Dendritic cell treated with granulocyte-macrophage colony-stimulating factor and Interleukin-4, amounts not matched to agents 40 ng/mL and 50 ng/mL, for 4 days (primary cell): ENCODE results near the gene OR10H1.
"Not testable (repeated sequence)": the region's sequence is repeated elsewhere in the genome, so short reads cannot be mapped to it uniquely, and the experiment has no call there.

ENCODE experiments used
- H3K27ac Mint-ChIP-seq: one replicate; pipeline ENCODE4 v1.8.0; 2022; ENCODE audit warnings: mild to moderate bottlenecking, mixed read lengths
- H3K27me3 Mint-ChIP-seq: one replicate; pipeline ENCODE4 v1.8.0; 2022; ENCODE audit warnings: mild to moderate bottlenecking, mixed read lengths
- H3K36me3 Mint-ChIP-seq: one replicate; pipeline ENCODE4 v1.8.0; 2022; ENCODE audit warnings: low read depth, mixed read lengths
- H3K4me1 Mint-ChIP-seq: one replicate; pipeline ENCODE4 v1.8.0; 2022; ENCODE audit warnings: low read depth, mixed read lengths
- H3K4me3 Mint-ChIP-seq: one replicate; pipeline ENCODE4 v1.8.0; 2022; ENCODE audit warnings: mild to moderate bottlenecking, moderate library complexity, mixed read lengths
- H3K9me3 Mint-ChIP-seq: one replicate; pipeline ENCODE4 v1.8.0; 2022; ENCODE audit warnings: mixed read lengths
- intact Hi-C: fragments of 100-400 bp; cut with micrococcal nuclease; formaldehyde crosslinking; loops from one replicate; pipeline ENCODE4 v1.15.0; 2022

OR10H1 gene

GRCh38 chr19:15837221-15837731, 21.8 kb upstream of the OR10H1 start:
- H3K36me3 Mint-ChIP-seq = no peaks in the 10 kb centered on the region
- H3K4me1 Mint-ChIP-seq = peaks cover 23% of the 10 kb centered on the region
- no peaks in the 10 kb centered on the region for H3K27me3 Mint-ChIP-seq
- peak overlapping the region; percentile 94 for H3K27ac Mint-ChIP-seq
- intact Hi-C loops = no loop called here
- H3K9me3 Mint-ChIP-seq = no peaks in the 10 kb centered on the region
- H3K4me3 Mint-ChIP-seq = peak overlapping the region; percentile 82

GRCh38 chr19:15836330-15837220, 21.1 kb upstream of the OR10H1 start:
- H3K4me3 Mint-ChIP-seq = peak overlapping the region; percentile 82
- peaks cover 23% of the 10 kb centered on the region for H3K4me1 Mint-ChIP-seq
- no peaks in the 10 kb centered on the region for H3K27me3 Mint-ChIP-seq
- intact Hi-C loops = no loop called here
- H3K9me3 Mint-ChIP-seq = no peaks in the 10 kb centered on the region
- H3K36me3 Mint-ChIP-seq = no peaks in the 10 kb centered on the region
- H3K27ac Mint-ChIP-seq = peak overlapping the region; percentile 94

- H3K36me3 Mint-ChIP-seq, H3K9me3 Mint-ChIP-seq, intact Hi-C loops, H3K27me3 Mint-ChIP-seq: not testable (repeated sequence)
- Mint-ChIP-seq H3K4me3 (peak overlapping the region; percentile 82), H3K27ac (peak overlapping the region; percentile 94), H3K4me1 (peaks cover 23% of the 10 kb centered on the region)
Observed at GRCh38 chr19:15835565-15836329, 20.3 kb upstream of the OR10H1 start.

DNA sequence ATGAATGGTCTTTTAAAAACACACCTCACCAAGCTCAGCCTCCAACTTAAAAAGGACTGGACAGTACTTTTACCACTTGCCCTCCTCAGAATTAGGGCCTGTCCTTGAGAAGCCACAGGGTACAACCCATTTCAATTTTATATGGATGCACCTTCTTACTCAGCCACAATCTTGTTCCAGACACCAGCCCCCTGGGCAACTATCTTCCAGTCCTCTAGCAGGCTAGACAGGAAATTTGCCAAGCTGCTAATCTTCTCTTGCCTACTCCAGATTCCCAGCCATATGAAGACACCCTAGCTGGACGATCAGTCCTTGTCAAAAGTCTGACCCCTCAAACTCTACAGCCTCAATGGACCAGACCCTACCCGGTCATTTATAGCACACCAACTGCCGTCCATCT, 18.8 kb upstream of the OR10H1 start:
- H3K36me3 Mint-ChIP-seq, H3K4me3 Mint-ChIP-seq, intact Hi-C loops, H3K27ac Mint-ChIP-seq, H3K9me3 Mint-ChIP-seq, H3K27me3 Mint-ChIP-seq: not testable (repeated sequence)
- peaks cover 23% of the 10 kb centered on the region for H3K4me1 Mint-ChIP-seq

DNA sequence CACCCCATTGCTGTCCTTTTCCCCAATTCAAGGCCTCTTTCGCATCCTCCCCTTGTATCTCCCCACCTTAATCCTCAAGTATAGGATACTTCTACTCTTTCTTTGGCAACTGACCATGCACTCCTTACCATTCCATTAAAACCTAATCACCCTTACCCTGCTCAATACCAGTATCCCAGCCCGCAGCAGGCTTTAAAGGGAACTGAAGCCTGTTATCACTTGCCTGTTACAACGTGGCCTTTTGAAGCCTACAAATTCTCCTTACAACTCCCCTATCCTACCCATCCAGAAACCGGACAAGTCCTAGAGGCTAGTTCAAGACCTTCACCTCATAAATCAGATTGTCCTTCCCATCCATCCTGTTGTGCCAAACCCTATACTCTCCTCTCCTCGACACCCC, 16.2 kb upstream of the OR10H1 start:
- no peaks in the 10 kb centered on the region for H3K9me3 Mint-ChIP-seq
- H3K27me3 Mint-ChIP-seq = peaks cover 3% of the 10 kb centered on the region
- H3K4me1 Mint-ChIP-seq = peaks cover 15% of the 10 kb centered on the region
- intact Hi-C loops = no loop called here
- H3K4me3 Mint-ChIP-seq = no peak overlapping the region
- H3K36me3 Mint-ChIP-seq = no peaks in the 10 kb centered on the region
- H3K27ac Mint-ChIP-seq = no peak overlapping the region

DNA sequence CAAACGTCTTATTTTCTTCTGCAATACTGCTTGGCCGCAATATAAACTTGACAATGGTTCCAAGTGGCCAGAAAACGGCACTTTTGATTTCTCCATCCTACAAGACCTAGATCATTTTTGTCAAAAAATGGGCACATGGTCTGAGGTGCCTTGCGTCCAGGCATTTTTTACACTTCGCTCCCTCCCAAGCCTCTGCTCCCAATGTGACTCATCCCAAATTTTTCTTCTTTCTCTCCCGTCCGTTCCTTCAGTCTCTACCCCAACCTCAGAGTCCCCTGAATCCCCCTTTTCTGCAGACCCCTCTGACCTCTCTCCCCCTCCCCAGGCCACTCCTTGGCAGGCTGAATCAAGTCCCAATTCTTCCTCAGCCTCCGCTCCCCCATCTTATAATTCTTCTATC, 14.3 kb upstream of the OR10H1 start:
- no peak overlapping the region for H3K27ac Mint-ChIP-seq
- no peaks in the 10 kb centered on the region for H3K9me3 Mint-ChIP-seq
- peaks cover 3% of the 10 kb centered on the region for H3K27me3 Mint-ChIP-seq
- intact Hi-C loops = no loop called here
- H3K4me1 Mint-ChIP-seq = peaks cover 6% of the 10 kb centered on the region
- no peaks in the 10 kb centered on the region for H3K36me3 Mint-ChIP-seq
- no peak overlapping the region for H3K4me3 Mint-ChIP-seq

GRCh38 chr19:15829306-15829698, 13.8 kb upstream of the OR10H1 start:
- Mint-ChIP-seq H3K27ac (no peak overlapping the region), H3K27me3 (peaks cover 3% of the 10 kb centered on the region), H3K4me3 (no peak overlapping the region), H3K4me1 (peaks cover 6% of the 10 kb centered on the region), H3K9me3 (no peaks in the 10 kb centered on the region), H3K36me3 (no peaks in the 10 kb centered on the region)
- intact Hi-C loops = no loop called here

- H3K9me3 Mint-ChIP-seq, H3K27ac Mint-ChIP-seq, intact Hi-C loops, H3K36me3 Mint-ChIP-seq, H3K4me3 Mint-ChIP-seq, H3K4me1 Mint-ChIP-seq, H3K27me3 Mint-ChIP-seq: not testable (repeated sequence)
Observed at GRCh38 chr19:15828611-15829305, 13.3 kb upstream of the OR10H1 start.

DNA sequence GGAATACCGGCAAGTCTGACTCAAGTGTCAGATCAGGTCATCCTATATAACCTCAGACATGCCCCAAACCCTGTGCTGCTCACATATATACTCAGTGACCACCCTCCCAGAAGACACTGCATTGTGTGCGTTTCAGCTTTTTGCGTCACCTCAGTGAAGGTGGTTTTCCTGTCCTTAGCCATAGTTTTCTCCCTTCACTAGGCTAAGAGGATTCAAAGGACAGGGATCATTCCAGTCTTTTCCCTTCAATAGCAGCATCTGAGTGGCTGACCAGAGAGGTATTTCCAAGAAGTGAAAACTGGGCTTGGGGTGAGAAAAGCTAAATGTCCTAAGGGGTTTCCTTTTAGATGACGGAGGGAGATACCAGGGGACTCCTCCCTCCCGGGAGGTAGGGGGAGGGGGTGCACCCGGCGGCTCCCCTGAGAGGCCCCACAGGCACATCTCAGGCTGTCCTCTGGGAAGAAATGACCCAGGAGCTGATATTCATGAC, 12.7 kb upstream of the OR10H1 start:
- no peaks in the 10 kb centered on the region for H3K36me3 Mint-ChIP-seq
- H3K27me3 Mint-ChIP-seq = peaks cover 3% of the 10 kb centered on the region
- intact Hi-C loops = no loop called here
- H3K27ac Mint-ChIP-seq = no peak overlapping the region
- H3K4me1 Mint-ChIP-seq = peaks cover 6% of the 10 kb centered on the region
- no peak overlapping the region for H3K4me3 Mint-ChIP-seq
- no peaks in the 10 kb centered on the region for H3K9me3 Mint-ChIP-seq

- no peaks in the 10 kb centered on the region for H3K36me3 Mint-ChIP-seq
Observed at GRCh38 chr19:15825753-15826152, 10.3 kb upstream of the OR10H1 start.

GRCh38 chr19:15820646-15821045, 5.2 kb upstream of the OR10H1 start:
- Mint-ChIP-seq H3K27ac (no peak overlapping the region), H3K27me3 (no peaks in the 10 kb centered on the region), H3K4me1 (no peaks in the 10 kb centered on the region), H3K36me3 (no peaks in the 10 kb centered on the region), H3K9me3 (no peaks in the 10 kb centered on the region), H3K4me3 (no peak overlapping the region)
- intact Hi-C loops = no loop called here

More at GRCh38 chr19:15825753-15826152, 10.3 kb upstream of the OR10H1 start:
- intact Hi-C loops = no loop called here
- Mint-ChIP-seq H3K9me3 (no peaks in the 10 kb centered on the region), H3K4me1 (peaks cover 6% of the 10 kb centered on the region), H3K27me3 (peaks cover 3% of the 10 kb centered on the region), H3K4me3 (no peak overlapping the region), H3K27ac (no peak overlapping the region)

- H3K27ac Mint-ChIP-seq = no peak overlapping the region
- intact Hi-C loops = no loop called here
- no peaks in the 10 kb centered on the region for H3K4me1 Mint-ChIP-seq
- H3K9me3 Mint-ChIP-seq = no peaks in the 10 kb centered on the region
- H3K36me3 Mint-ChIP-seq = no peaks in the 10 kb centered on the region
- H3K4me3 Mint-ChIP-seq = no peak overlapping the region
- H3K27me3 Mint-ChIP-seq = peaks cover 16% of the 10 kb centered on the region
Observed at GRCh38 chr19:15813916-15814315, 1.5 kb downstream of the OR10H1 start.

DNA sequence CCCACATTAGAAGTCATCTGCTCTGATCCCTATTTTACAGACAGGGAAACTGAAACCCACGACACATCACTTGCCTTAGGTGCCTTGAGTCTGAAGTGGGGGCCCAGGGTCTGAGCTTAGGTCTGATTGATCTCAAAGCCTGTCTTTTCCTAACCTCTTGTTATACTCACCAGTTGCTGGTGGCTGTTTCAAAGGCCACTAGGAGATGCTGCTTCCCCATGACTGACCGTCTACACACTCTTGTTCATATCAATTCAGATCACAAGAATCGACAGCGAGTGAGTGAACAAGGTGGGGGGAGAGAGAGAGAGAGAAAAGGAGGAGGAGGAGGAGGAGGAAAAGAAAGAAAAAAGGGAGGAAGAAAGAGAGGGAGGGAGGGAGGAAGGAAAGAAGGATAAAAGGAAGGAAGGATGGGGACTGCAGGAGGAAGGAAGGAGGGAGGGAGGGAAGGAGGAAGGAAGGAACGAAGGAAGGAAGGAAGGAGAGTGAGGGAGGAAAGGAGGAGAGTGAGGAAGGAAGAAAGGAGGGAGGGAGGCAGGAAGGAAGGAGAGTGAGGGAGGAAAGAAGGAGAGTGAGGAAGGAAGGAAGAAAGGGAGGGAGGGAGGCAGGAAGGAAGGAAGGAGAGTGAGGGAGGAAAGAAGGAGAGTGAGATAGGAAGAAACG, 3.3 kb downstream of the OR10H1 start:
- no peak overlapping the region for H3K27ac Mint-ChIP-seq
- no peaks in the 10 kb centered on the region for H3K9me3 Mint-ChIP-seq

More for the DNA sequence above, 3.3 kb downstream of the OR10H1 start:
- no peaks in the 10 kb centered on the region for H3K36me3 Mint-ChIP-seq
- no peaks in the 10 kb centered on the region for H3K4me1 Mint-ChIP-seq
- peaks cover 16% of the 10 kb centered on the region for H3K27me3 Mint-ChIP-seq
- H3K4me3 Mint-ChIP-seq = no peak overlapping the region
- intact Hi-C loops = no loop called here
